Kidney epithelial cell (primary cell): ENCODE measurements around the gene OR51B6. TPM values are rescaled to one million over a fixed set of nuclear protein-coding genes. Genes with fewer than 3 reads are reported as not detected.
A peak's percentile ranks its signal among the peaks of the same experiment; 100 is the strongest.
"Not testable (repeated sequence)": the region's sequence is repeated elsewhere in the genome, so short reads cannot be mapped to it uniquely, and the experiment has no call there.

Experiments
- DNase-seq: peaks from one replicate; pipeline ENCODE4 v3.0.0-alpha.2; 2010; ENCODE audit warnings: low read depth
- H3K27me3 ChIP-seq: 2 replicates; pipeline ENCODE4 v1.6.0; 2011; ENCODE audit warnings: low read length; ENCODE audit not compliant: control insufficient read depth, insufficient read depth
- H3K36me3 ChIP-seq: 2 replicates; pipeline ENCODE4 v1.5.1; 2011; ENCODE audit warnings: low read length; ENCODE audit not compliant: control insufficient read depth, insufficient read depth
- H3K4me3 ChIP-seq: 2 replicates; pipeline ENCODE4 v1.5.1; 2011; ENCODE audit warnings: low read depth, mild to moderate bottlenecking, control low read depth, low read length
- CTCF ChIP-seq: IDR thresholded peaks from 2 replicates; pipeline ENCODE4 v1.5.1; 2011; ENCODE audit warnings: mild to moderate bottlenecking, moderate library complexity, low read length, control low read depth, inconsistent platforms; ENCODE audit not compliant: insufficient read depth, poor library complexity, severe bottlenecking
- total RNA-seq: library from RNA; depleted of rRNA; stranded (reverse); fragments of >200 nt; gene quantifications from 2 replicates; pipeline ENCODE4 v1.2.3, GENCODE V29; 2015

OR51B6 gene
- total RNA-seq, 1 donor from 2014 or later, result not detected

GRCh38 chr11:5362017-5362625 lies 10.8 kb downstream of the OR51B6 start:
- H3K36me3 ChIP-seq, result no peaks in the 10 kb centered on the region
- DNase-seq, result no peak
- no peak overlapping the region for H3K4me3 ChIP-seq
- H3K27me3 ChIP-seq, result no peaks in the 10 kb centered on the region
- no peak for TF ChIP-seq CTCF

GRCh38 chr11:5363679-5364078 lies 12.4 kb downstream of the OR51B6 start:
- Histone ChIP-seq H3K4me3 (no peak overlapping the region), H3K27me3 (no peaks in the 10 kb centered on the region), H3K36me3 (no peaks in the 10 kb centered on the region)
- no peak for TF ChIP-seq CTCF
- DNase-seq, result no peak

GRCh38 chr11:5364214-5364613 lies 12.9 kb downstream of the OR51B6 start:
- no peak for TF ChIP-seq CTCF
- Histone ChIP-seq H3K4me3 (no peak overlapping the region), H3K27me3 (no peaks in the 10 kb centered on the region), H3K36me3 (no peaks in the 10 kb centered on the region)
- DNase-seq, result peak; percentile 16

GRCh38 chr11:5366365-5366764 lies 15.1 kb downstream of the OR51B6 start:
- not testable (repeated sequence) for H3K4me3 ChIP-seq, H3K27me3 ChIP-seq, DNase-seq, H3K36me3 ChIP-seq

GRCh38 chr11:5366856-5367255 lies 15.5 kb downstream of the OR51B6 start:
- DNase-seq, result no peak
- no peaks in the 10 kb centered on the region for H3K27me3 ChIP-seq
- no peak overlapping the region for H3K4me3 ChIP-seq
- TF ChIP-seq CTCF, result no peak
- H3K36me3 ChIP-seq, result no peaks in the 10 kb centered on the region

- DNase-seq, result no peak
- no peak for TF ChIP-seq CTCF
- no peaks in the 10 kb centered on the region for H3K36me3 ChIP-seq
- no peaks in the 10 kb centered on the region for H3K27me3 ChIP-seq
- no peak overlapping the region for H3K4me3 ChIP-seq
Measured at GRCh38 chr11:5367448-5368074, 16.3 kb downstream of the OR51B6 start.
